Activated CD4-positive, alpha-beta T cell treated with anti-CD3 and anti-CD28 coated beads, Interleukin-2, amount 50 U/mL, for 1 hour (primary cell): Measurements from ENCODE around the gene MRPS18C.
"Not testable (repeated sequence)": the region's sequence is repeated elsewhere in the genome, so short reads cannot be mapped to it uniquely, and the experiment has no call there.

ENCODE experiments used
- DNase-seq: peaks from one replicate; pipeline ENCODE4 v3.0.0-alpha.2; 2020

The MRPS18C gene

DNA sequence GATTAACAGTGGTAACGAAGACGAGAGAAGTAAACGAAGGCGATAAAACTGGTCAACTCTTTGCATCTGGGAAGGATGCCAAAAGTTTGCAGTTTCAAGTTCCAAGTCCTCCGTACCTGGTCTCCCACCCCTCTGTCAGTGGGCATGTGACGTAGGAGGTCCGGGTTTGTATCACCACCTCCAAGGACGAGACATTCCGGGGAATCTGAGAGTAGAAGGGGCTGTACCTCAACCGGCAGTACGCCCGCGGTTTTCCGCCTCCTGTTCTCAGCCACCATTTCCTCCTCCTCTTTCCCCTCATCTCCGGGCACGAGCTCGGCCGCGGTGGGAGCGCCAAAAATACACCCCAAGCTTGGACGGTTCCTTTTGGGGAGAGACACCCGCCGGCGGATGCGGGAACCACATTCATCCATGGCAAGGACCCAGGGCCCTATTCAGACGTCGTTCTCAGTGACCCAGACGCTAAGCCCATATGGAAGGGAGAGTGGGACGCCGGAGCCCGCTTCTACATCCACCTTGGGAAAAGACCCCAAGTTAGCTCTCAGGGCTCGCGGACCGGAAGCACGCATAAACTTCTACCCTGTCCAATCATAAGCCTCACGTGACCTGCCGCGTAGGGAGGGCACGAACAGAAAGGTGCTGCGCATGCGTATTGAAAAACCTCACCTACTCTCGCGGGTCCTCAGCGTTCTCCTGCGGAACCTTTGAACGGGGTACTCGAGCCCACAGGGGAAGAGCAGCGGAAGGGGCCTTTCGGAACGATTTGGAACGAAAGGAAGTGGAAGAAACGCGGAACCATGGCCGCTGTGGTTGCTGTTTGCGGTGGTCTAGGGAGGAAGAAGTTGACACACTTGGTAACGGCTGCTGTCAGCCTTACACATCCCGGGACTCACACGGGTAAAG, at the start of gene MRPS18C, which contains the start of gene HELQ:
TSS of gene MRPS18C (plus strand) at position 778 of the 903 bp plus-strand sequence. CDS start at position 798, 20 bp downstream.
TSS of gene HELQ (minus strand) at position 543 of the 903 bp plus-strand sequence. CDS start at position 413, 130 bp downstream.
- DNase-seq, result peak; percentile 90

DNA sequence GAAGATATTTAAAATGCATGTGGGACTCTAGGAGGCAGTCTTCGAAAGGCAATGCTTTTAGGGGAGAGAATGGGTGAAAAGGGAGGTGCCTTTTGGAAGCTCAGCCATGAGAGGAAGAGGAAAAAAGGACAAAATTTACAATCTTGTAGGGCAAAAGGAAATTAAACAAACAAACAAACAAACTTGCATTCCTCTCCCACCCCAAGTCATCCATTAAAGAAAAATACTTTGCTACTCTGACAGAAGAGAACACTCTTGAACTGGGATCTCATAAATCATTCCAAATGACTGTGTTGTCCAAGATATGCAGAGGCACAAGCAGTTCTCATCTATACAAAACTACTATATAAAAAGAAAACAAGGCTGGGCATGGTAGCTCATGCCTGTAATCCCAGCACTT, 47.0 kb upstream of the MRPS18C start:
- no peak for DNase-seq

DNA sequence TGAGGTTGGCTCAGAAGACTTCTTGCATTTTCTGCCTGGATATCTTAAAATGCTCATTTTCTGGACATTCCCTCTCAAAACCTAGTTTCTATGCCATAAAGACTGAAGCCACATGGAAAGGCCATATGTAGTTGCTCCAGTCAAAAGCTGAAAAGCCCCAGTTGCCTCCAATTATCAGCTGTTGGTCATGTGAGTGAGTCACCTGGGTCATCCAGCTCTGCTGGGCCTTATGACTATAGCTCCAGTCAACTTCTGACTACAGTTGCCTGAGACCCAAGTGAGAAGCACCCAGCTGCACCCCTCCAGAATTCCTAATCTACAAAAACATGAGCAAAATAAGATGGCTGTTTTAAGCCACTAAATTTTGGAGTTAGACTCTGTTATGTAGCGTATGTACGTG, 42.2 kb upstream of the MRPS18C start:
- DNase-seq, result no peak

GRCh38 chr4:83417566-83417965, 38.3 kb upstream of the MRPS18C start:
- no peak for DNase-seq

DNA sequence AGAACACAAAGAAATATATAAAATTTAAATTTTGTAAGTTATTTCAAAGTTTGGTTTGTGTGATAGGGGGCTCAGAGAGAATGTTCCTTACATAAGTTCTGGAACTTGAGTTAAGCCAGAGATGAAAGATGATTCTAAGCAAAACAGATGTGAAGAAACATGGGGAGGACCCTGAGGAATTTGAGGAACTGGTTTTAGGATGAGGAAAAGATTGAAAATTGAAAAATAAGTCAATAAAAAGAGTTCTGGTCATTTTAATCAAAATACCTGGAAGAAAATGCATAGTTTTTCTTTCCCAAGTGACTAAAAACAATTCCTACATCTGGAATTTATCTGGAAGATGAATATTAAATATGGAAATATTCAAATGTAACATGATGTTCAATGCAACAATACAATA, 37.6 kb upstream of the MRPS18C start:
- no peak for DNase-seq

DNA sequence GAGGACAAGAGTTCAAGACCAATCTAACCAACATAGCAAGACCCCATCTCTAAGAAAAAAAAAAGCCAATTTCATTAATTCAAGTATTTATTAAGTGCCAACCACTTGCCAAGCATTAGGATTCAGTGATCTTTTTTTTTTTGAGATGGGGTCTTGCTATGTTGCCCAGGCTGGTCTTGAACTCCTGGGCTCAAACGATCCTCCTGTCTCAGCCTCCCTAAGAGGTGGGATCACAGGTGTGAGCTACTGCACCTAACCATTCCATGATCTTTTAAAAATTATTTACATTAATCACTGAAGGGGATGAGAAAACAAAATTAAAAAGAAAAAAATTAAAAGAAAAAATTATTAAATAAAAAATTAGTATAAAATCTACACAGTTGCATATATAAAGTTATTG, 24.7 kb upstream of the MRPS18C start:
- DNase-seq, result no peak

DNA sequence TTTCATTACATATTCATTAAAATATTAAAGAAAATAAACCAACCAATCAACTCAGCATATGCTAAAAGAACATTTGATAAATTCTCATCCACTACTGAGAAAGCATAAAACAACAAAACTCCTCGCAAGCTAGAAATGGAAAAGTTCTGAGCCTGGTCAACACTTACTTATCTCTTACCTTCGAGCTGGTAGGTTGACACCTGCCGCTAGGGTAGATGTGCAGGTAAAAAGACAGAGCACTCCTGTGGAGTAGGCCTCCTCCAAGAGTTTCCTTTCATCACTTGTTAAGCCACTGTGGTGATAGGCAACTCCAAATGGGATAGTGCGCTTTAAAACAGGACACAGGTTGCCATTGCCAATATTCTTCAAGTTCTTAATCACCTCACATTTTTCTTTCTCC, 19.2 kb upstream of the MRPS18C start:
- no peak for DNase-seq

DNA sequence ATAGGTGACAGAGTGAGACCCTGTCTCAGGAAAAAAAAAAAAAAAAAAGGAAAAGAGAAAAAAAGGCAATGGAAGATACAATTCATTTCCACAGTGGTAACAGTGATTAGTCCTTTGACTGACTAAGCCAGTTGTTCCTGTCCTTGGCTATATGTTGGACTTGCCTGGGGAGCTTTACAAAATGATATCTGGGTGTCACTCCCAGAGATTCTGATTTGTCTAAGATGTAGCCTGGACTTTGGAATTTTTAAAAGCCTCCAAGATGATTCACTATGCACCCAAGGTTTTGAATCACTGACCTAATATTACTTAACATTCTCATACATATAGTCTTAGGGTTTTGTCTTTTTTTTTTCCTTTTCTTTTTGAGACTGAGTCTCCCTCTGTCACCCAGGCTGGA, 17.1 kb upstream of the MRPS18C start:
- no peak for DNase-seq

DNA sequence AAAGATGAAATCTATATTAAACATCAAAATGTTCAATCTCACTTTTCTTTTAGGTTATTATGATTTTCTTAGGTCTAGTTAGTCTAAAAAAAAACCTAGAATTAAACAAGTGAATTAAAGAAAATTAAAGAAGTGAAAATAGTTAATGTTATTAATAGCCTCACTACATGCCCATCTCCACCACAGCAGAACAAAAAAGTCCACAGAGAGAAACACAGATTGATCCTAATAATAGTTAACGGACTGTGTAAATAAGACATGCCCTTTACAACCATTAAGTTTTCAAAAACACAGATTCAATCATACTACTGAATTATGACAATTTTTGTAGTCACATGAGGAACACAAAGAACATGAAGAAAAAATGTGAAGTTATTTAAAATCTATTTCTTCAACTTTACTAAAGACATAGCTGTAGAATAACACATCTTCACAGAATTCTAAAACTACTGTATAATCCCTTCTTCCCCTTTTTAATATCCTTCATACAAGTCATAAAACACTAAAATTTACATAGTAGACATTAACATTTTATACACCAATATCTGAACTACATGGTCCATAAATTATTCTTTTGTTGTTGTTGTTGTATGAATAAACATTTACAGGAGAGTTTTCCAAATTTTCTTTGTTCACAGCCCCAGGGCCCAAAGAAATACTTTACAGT, 15.6 kb upstream of the MRPS18C start:
- DNase-seq, result no peak

GRCh38 chr4:83440899-83441298, 15.0 kb upstream of the MRPS18C start:
- DNase-seq, result no peak

DNA sequence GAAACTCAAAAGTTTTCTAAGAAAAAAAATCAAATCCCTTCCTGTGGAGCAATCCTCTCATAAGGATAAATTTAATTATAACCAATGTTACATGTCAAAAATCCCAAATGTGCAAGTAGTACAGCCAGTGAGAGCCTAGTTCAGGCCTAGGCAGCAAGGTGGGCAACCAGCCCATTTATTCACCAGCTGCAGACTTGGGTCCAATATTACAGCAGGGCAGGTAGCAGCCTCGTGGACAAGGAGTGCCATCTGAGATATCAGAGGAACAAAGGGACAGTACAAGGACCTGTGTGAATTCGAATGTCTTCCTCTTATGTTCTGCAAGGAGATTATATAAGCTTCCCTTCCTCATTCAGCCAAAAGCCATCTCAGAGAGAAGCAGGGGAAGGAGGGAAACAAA, 6.8 kb upstream of the MRPS18C start:
- DNase-seq, result no peak

- DNase-seq, result no peak
Observed at GRCh38 chr4:83454686-83455085, 1.2 kb upstream of the MRPS18C start.

GRCh38 chr4:83456184-83456501, 285 bp downstream of the MRPS18C start:
- no peak for DNase-seq

- no peak for DNase-seq
Observed at GRCh38 chr4:83473423-83473822, 17.6 kb downstream of the MRPS18C start.

DNA sequence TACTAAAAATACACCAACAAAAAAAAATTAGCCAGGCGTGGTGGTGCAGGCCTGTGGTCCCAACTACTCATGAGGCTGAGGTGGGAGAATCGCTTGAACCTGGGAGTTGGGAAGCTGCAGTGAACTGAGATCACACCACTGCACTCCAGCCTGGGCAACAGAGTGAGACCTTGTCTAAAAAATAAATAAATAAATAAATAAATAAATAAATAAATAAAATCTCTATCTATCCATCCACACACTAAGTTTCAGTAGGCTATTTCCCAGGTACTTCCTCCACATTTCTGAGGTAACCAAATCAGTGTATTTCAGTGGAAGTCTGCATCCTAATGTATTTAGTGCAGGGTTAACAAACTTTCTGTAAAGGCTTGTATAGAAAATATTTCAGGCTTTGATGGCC, 18.1 kb downstream of the MRPS18C start:
- no peak for DNase-seq

- peak; percentile 92 for DNase-seq
Observed at GRCh38 chr4:83484500-83485461, 28.9 kb downstream of the MRPS18C start, which contains the start of gene ABRAXAS1. Gene ABRAXAS1, minus strand, starts transcription at chr4:83485100. Its CDS starts 28 bp downstream, at chr4:83485072.

DNA sequence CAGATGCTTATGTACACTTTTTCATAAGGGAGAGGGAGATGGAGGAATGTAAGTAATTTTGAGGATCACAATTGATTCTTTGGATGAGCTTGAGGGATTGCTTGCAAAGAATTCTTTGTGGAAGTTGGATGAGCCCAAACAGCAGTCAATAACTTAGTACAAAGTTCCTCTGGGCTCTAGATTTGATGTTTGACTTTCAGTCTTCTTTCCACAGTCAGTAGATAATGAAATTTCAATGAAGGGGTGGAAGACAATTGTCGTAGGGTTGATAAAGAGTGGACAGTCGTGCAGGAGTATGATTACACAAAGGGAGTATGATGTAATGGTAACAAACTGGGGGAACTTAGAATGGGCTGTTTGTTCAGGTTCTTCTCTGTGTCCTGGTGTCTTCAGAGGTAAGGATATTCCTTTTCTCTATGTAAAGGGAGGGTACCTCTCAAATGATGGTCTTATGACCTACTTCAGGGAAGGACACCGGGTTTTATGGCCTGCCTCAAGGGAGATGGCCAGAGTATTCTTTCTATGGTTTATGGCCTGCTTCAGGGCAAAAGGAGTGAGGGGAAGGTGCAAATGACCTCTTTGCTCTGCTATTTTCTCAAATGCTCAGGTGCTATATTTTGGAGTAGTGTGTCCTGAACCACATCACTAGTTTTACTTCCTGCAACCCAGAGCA, 30.7 kb downstream of the MRPS18C start:
- DNase-seq, result no peak

- DNase-seq, result no peak
Observed at GRCh38 chr4:83489711-83490326, 34.0 kb downstream of the MRPS18C start.

GRCh38 chr4:83490876-83491450, 35.1 kb downstream of the MRPS18C start:
- DNase-seq, result no peak

GRCh38 chr4:83496085-83496917, 40.4 kb downstream of the MRPS18C start:
- DNase-seq, result not testable (repeated sequence)

DNA sequence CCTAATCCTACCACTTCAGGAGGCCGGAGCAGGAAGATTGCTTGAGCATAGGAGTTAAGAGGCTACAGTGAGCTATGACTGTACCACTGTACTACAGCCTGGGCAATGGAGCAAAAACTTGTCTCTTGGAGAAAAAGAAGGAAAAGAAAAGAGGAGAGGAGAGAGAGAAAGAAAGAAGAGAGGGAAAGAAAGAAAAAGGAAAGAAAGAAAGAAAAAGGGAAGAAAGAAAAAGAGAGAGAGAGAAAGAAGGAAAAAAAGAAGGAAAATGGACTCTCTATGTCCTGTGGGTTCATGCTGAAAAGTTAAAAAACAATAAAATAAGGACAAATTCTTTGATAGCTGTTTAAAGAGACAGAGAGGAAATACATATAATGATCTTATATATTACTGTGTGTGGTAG, 42.3 kb downstream of the MRPS18C start:
- no peak for DNase-seq
